GM13977 (cell line): ENCODE measurements around the gene ZNRF3.

Source experiments
- DNase-seq: peaks from one replicate; pipeline ENCODE4 v3.0.0; 2012; ENCODE audit warnings: low spot score
- in situ Hi-C: fragments of 300-500 bp; cut with MboI; formaldehyde crosslinking; loops from one replicate; pipeline ENCODE4 v1.12.0; 2022; ENCODE audit warnings: low sequenced_read_pairs, low pct_unique_long_range_greater_than_20kb, mixed read lengths, inconsistent platforms; ENCODE audit not compliant: unreplicated experiment
- TF ChIP-seq, protein P1 (sequence below): IDR thresholded peaks from 2 replicates; pipeline ENCODE4 v1.5.1; 2012; ENCODE audit warnings: mild to moderate bottlenecking, control low read depth; ENCODE audit not compliant: insufficient read depth; ENCODE audit errors: extremely low read depth, missing control alignments

Gene ZNRF3

DNA sequence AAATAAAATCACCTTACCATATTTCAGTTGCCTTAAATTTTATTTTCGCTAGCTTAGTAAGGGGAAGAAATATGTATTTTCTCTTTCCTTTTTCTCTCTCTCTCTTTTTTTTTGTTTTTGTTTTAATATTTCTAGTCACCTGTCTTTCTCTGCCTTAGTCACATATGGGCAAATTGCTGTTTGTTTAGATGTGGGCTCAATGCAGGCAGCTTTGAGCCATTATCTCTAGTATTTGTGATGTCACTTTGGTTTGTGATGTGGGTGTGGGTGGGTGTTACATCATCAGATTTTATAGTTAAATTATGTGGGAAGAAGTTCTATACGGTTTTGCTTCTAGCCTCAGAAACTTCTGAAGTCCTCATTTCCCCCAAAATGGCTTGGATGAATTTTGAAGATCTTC lies 178.4 kb downstream of the ZNRF3 start, which contains the start of gene C22orf31:
Gene C22orf31 (minus strand): TSS at position 59 of the 400 bp plus-strand sequence. CDS start 39 bp downstream, at position 20.
- TF ChIP-seq, protein P1, sequence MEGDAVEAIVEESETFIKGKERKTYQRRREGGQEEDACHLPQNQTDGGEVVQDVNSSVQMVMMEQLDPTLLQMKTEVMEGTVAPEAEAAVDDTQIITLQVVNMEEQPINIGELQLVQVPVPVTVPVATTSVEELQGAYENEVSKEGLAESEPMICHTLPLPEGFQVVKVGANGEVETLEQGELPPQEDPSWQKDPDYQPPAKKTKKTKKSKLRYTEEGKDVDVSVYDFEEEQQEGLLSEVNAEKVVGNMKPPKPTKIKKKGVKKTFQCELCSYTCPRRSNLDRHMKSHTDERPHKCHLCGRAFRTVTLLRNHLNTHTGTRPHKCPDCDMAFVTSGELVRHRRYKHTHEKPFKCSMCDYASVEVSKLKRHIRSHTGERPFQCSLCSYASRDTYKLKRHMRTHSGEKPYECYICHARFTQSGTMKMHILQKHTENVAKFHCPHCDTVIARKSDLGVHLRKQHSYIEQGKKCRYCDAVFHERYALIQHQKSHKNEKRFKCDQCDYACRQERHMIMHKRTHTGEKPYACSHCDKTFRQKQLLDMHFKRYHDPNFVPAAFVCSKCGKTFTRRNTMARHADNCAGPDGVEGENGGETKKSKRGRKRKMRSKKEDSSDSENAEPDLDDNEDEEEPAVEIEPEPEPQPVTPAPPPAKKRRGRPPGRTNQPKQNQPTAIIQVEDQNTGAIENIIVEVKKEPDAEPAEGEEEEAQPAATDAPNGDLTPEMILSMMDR, result no peak
- no peak for DNase-seq
- in situ Hi-C loops, result no loop called here

DNA sequence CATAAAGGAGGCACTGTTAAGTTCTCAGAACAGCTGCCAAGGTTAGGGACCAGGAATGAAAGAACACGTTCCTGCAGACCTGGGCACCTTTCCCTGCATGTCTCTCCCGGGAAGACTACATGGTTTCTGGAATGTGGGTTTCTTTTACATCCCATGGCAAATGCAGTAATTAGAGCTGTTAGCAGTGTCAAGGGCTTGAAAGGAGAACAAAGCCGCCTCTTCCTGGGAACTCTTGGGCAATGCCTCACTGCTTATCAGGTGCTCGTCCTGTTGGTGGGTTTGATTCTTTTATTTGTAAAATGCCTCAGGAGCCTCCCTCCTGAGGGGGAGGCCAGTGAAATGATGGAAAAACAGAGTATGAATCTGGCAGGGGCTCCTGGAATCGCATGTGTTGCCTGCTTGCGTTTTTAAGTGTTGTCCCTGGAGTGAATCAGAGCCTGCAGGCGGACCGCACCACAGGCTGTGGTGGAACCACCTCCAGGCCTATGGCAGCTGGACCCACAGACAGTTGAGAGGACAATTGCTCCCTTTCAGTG lies 179.0 kb downstream of the ZNRF3 start:
- DNase-seq, result no peak
- TF ChIP-seq, protein P1, result no peak
- in situ Hi-C loops, result no loop called here

DNA sequence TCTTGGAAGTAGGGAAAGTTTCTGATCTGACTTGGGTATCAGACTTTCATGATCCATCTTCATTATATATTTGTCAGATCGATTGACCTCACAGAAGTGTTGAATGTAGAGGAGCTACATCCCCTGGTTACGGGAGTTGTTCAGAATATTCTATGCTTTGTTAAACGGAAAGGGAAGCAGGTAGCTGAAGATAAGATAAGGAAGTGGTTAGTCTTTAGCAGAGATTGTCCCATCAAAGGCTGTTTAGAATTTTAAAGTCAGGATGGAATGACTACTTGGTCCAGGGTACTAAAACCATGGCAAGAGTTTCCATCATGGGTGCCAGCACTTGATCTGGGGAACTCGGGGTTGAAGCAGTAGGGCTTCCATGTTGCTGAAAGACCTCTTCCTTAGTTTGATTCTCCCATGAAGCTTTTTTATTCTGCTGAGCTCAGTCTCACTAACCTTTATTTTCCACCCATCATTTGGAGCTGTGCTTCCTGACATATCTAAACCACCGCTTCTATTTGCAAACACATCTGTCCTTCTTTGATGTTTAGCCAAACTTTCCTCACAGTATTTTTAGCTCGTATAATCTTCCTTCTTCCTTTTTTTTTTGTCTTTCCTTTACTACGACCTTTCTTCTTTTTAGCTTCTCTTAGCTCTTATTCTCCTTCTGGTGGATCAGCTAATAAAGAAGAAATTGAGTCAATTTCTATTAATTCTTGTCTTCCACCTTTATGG lies 182.3 kb downstream of the ZNRF3 start:
- TF ChIP-seq, protein P1, result no peak
- DNase-seq, result no peak
- in situ Hi-C loops, result no loop called here

DNA sequence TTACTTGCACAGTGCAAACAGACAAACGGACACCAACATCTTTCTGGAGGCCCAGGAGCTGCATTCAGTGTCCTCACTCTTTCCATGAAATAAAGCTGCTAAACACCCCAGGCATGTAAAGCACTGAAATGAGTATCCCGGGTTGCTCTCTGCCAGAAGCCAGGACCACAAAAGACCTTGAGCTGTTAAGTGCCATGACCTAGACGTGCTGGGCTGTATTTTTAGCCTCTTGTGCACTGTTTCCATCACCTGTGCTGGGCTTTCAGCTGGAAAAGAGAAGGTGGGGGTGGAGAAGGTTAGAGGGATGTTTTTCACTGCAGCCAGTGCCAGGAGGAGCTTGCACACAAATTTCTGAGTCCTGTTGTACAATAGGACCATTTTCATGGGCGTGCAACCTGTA lies 186.1 kb downstream of the ZNRF3 start:
- in situ Hi-C loops, result no loop called here
- no peak for DNase-seq
- TF ChIP-seq, protein P1, result no peak

DNA sequence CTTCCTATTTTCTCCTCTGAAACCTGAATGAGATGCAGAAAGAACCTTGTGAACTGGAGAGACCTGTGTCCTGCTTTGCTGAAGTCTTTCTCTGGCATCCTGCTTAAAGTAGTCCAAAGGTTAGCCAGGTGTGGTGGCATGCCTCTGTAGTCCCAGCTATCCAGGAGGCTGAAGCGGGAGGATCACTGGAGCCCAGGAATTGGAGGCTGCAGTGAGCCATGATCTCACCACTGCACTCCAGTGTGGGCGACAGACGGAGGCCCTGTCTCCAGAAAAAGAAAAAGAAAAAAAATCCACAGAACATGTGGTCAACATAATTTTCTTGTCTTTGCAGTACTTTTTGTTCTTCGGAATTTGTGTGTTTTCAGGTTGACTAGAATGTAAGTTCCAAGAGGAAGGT lies 187.1 kb downstream of the ZNRF3 start:
- TF ChIP-seq, protein P1, result no peak
- no peak for DNase-seq
- in situ Hi-C loops, result no loop called here

DNA sequence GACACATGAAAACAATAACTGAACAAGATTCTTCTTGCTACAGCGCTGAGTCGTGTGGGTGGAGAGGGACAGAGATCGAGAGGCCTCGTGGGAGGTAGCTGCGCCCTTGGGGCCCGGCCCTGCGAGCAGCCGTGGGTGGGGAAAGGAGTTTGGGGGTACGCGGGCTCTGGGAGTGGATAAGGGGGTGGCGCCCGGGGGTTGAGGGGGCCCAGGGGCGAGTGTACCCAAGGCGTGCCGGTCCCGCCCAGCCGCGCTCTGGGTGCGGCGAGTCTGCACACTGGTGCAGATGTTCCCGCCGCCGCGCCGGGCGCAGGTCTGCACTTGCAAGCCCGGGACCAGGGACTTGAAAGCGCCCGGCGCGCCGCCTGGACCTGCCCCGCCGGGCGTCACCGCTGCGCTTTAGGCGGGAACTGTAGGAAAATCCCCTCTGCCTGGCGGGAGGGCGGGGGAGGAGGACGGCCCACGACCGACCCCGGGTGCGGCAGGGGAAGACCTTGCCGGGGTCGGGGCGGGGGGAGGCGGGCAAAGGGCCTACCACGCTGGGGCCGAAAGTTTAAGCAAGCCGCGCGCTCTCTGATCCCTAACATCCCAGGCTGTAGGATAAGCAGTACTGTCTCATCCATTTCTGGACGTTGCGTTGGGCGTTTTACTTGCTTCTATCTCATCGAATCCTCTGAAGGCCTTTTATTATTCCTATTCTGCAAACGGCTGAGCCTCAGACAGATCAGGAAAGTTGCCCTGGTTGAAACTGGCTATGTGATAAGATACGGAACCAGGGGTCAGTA lies 188.1 kb downstream of the ZNRF3 start:
- TF ChIP-seq, protein P1, result no peak
- in situ Hi-C loops, result no loop called here
- peak; percentile 64 for DNase-seq
